C4-2B (cell line): Measurements from ENCODE around the gene PARP16.
"Not testable (repeated sequence)": the region's sequence is repeated elsewhere in the genome, so short reads cannot be mapped to it uniquely, and the experiment has no call there.

Source experiments
- H3K27ac ChIP-seq: fragments of 450-650 bp; 2 replicates; pipeline ENCODE4 v1.5.1; 2017
- ZFX ChIP-seq: fragments of 450-650 bp; IDR thresholded peaks from 2 replicates; pipeline ENCODE4 v1.6.1; 2017
- TF ChIP-seq, protein P1 (sequence below): fragments of 450-650 bp; conservative IDR thresholded peaks from 2 replicates; pipeline ENCODE4 v1.5.1; 2017; ENCODE audit warnings: mild to moderate bottlenecking

PARP16 gene

DNA sequence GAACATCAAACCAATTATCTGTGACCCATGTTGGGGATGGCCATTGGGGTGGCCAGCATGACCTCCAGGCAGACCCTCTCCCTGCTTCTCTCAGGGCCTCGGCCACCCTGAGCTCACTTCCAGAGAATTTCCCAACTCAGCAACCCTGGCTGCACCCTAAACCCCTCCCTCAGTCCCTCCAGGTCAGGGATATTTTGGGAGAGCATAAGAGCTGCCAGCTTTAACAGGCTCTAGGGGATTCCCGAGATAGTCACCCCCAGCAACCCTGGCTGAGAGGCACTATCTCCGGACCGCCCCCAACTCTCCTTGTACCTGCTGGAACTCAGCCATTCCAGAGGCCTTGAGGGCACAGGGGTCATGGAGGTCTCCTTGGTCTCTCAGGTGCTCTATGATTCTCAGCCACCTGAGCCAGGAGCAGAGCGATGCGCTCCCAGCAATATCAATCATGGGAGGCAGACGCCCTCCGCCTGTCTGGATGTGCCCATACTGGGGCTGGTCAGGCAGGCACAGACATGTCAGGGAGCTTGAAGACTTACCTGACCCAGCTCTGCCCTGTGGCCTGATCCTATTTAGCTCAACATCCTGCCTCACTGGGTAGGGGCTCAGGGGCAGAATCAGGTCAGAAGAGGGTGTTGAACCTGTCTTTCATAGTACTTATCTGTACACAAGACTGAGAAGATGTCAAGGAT, 40.5 kb downstream of the PARP16 start:
- no peak overlapping the region for H3K27ac ChIP-seq
- TF ChIP-seq, protein P1, sequence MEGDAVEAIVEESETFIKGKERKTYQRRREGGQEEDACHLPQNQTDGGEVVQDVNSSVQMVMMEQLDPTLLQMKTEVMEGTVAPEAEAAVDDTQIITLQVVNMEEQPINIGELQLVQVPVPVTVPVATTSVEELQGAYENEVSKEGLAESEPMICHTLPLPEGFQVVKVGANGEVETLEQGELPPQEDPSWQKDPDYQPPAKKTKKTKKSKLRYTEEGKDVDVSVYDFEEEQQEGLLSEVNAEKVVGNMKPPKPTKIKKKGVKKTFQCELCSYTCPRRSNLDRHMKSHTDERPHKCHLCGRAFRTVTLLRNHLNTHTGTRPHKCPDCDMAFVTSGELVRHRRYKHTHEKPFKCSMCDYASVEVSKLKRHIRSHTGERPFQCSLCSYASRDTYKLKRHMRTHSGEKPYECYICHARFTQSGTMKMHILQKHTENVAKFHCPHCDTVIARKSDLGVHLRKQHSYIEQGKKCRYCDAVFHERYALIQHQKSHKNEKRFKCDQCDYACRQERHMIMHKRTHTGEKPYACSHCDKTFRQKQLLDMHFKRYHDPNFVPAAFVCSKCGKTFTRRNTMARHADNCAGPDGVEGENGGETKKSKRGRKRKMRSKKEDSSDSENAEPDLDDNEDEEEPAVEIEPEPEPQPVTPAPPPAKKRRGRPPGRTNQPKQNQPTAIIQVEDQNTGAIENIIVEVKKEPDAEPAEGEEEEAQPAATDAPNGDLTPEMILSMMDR = no peak
- no peak for TF ChIP-seq ZFX

DNA sequence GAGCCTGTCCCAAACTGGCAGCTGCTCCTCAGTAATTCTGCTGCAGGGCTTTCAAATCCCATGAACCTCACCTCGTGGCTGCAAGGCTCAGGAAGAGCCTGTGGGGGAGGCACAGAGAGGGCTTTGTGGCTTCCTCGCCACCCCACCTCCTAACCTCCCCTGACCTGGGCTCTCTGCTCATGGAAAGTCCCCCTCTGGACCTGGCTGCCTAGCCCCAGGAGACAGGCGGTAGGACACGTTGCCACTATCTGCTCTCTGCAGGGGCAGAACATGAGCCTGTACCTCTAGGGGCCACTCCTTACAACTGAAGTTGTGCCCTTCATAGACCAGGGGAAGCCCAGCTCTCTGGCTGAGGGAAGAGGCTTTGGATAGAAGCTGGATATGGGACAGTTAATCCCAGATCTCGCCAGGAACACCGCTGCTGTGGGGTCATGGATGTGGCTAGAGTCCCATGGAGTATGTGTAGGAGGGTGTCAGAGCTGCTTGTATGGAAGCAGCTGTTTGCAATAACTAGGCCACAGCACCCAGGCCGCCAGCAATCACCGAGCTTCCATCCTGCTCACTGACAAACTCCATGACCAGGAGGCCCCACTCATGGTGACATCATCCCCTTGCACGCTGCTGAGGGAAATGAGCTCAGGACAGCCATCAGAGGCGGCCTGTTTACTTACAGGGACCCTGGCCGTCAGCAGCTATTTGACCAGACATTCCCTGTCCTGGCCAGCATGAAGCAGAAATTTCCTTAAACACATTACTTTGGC, 41.4 kb downstream of the PARP16 start:
- no peak overlapping the region for H3K27ac ChIP-seq

DNA sequence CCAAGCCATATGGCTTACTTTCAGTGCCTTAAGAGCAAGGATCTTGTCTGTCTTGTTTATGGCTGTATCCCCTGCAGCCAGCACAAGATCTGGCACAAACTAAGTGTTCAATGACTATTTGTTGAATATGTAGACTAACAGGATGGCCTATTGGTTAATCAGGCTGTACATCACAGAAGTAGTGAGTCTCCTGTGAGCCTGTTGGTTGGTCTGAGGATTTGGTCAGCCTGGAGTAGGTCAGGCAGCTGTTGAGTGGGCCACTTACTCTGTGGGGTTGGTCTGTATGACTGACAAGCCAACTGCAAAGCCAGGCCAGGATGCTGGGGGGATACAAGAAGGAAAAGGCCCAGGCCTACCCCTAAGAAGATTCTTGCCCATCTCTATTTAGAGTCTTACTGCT, 42.0 kb downstream of the PARP16 start:
- no peak overlapping the region for H3K27ac ChIP-seq
- TF ChIP-seq ZFX = no peak
- TF ChIP-seq, protein P1 = no peak

More for the DNA sequence above, 41.4 kb downstream of the PARP16 start:
- TF ChIP-seq ZFX = no peak
- TF ChIP-seq, protein P1 = no peak

DNA sequence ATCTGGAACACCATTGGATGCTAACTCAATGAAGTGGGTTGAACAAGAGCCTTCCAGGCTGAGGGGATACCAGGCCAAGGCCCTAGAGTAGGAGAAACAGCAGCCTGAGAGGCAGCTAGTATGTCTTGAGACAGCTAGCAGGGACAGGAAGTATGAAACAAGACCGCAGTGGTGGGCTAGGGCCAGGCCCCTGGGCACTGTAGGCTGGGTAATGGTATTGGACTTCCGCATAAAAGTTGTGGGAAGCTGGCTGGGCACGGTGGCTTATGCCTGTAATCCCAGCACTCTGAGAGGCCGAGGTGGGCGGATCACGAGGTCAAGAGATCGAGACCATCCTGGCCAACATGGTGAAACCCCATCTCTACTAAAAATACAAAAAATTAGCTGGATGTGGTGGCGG, 50.2 kb downstream of the PARP16 start:
- not testable (repeated sequence) for H3K27ac ChIP-seq

DNA sequence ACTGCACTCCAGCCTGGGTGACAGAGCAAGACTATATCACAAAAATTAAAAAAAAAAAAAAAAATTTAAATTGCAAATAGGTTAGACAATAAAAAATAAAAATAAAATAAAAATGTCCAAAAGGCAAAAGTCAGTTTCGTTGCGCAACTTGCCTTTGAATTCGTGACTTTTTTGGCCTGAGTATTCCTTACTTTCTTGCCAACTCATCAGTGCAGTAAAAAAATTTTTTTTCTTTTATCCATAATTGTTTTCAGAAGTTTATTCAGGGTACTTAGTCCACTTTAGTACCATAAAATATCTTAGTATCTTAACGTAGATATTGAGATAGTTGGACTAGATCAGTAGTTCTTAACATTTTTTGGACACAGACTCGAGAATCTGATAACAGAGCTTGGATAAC, 53.0 kb downstream of the PARP16 start:
- no peak overlapping the region for H3K27ac ChIP-seq
- no peak for TF ChIP-seq ZFX
- TF ChIP-seq, protein P1 = no peak

DNA sequence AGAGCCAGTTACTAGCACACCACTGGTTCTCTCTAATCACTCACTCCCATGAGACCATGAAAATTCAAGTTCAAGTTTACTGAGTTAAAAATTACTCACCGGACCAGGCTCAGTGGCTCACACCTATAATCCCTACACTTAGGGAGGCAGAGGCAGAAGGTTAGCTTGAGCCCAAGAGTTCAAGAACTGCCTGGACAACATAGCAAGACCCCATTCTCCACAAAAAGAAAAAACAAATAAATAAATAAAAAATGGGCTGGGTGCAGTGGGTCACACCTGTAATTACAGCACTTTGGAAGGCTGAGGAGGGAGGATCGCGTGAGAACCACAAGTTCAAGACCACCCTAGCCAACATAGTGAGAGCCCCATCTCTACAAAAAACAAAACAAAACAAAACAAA, 54.2 kb downstream of the PARP16 start:
- no peak overlapping the region for H3K27ac ChIP-seq
- TF ChIP-seq, protein P1 = no peak
- no peak for TF ChIP-seq ZFX

DNA sequence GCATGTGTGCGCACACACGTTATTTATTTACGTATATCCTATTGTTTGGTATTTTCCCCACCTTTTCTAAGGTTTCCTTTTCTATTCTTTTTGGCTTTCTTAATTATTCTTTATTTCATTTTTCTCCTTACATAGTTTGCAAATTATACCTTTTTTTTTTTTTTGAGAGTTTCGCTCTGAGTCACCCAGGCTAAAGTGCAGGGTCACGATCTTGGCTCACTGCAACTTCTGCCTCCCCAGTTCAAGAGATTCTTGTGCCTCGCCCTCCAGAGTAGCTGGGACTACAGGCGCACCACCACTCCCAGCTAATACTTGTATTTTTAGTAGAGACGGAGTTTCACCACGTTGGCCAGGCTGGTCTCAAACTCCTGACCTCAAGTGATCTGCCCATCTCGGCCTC, 55.4 kb downstream of the PARP16 start:
- H3K27ac ChIP-seq = no peak overlapping the region
- TF ChIP-seq ZFX = no peak
- TF ChIP-seq, protein P1 = no peak

DNA sequence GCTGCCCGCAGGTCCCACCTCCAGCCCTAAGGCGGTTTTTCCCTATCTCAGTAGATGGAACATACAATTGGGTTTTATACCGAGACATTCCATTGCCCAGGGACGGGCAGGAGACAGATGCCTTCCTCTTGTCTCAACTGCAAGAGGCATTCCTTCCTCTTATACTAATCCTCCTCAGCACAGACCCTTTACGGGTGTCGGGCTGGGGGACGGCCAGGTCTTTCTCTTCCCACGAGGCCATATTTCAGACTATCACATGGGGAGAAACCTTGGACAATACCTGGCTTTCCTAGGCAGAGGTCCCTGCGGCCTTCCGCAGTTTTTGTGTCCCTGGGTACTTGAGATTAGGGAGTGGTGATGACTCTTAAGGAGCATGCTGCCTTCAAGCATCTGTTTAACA, 59.8 kb downstream of the PARP16 start:
- H3K27ac ChIP-seq = not testable (repeated sequence)
